HEK293 (cell line): ENCODE data around the gene ST7.

Experiments
- CTCF ChIA-PET: fragments of 350-600 bp; formaldehyde crosslinking; extraction: SDS; loops from one replicate; lab custom pipeline; 2021; ENCODE audit warnings: antibody characterized with exemption; lab: Yijun Ruan, JAX
- POLR2A ChIA-PET: fragments of 300-600 bp; formaldehyde crosslinking; extraction: SDS; loops from one replicate; lab custom pipeline; 2020; ENCODE audit warnings: antibody characterized with exemption, inconsistent platforms; lab: Yijun Ruan, JAX
- H3K27ac ChIP-seq: fragments of 200-500 bp; sonication (Bioruptor generic); 2 replicates; pipeline ENCODE4 v1.5.1; 2014; ENCODE audit warnings: low read depth, low read length, control low read depth, inconsistent platforms; ENCODE audit errors: extremely low read depth
- H3K36me3 ChIP-seq, 2 experiments: fragments of 200-500 bp in 1 of 2; sonication (Bioruptor generic) in 1 of 2; 1 replicate in 1 of 2; 2 replicates in 1 of 2; pipeline ENCODE4 v1.5.1; 2014 to 2017; ENCODE audit warnings: inconsistent platforms in 2 of 2, low read length in 2 of 2; ENCODE audit not compliant: control insufficient read depth in 2 of 2, insufficient read depth in 1 of 2
- H3K4me1 ChIP-seq: fragments of 200-500 bp; sonication (Bioruptor generic); 2 replicates; pipeline ENCODE4 v1.5.1; 2014; ENCODE audit warnings: mild to moderate bottlenecking, low read length, inconsistent platforms; ENCODE audit not compliant: control insufficient read depth, insufficient read depth
- H3K4me3 ChIP-seq: 2 replicates; pipeline ENCODE4 v1.5.1; 2011; ENCODE audit warnings: low read depth, mild to moderate bottlenecking, control low read depth, low read length, moderate library complexity
- H3K9me3 ChIP-seq: fragments of 200-500 bp; sonication (Bioruptor generic); 2 replicates; pipeline ENCODE4 v1.5.1; 2014; ENCODE audit warnings: low read depth, low read length, inconsistent platforms; ENCODE audit not compliant: control insufficient read depth, insufficient read depth
- BCL11B ChIP-seq: fragments of 450-650 bp; formaldehyde crosslinking; IDR thresholded peaks from 2 replicates; pipeline ENCODE4 v1.5.1; 2016; ENCODE audit warnings: low read depth, missing biosample characterization, missing genetic modification characterization
- KLF10 ChIP-seq: fragments of 450-650 bp; IDR thresholded peaks from 2 replicates; pipeline ENCODE4 v1.5.1; 2018; ENCODE audit warnings: missing biosample characterization, mild to moderate bottlenecking, missing genetic modification characterization
- MZF1 ChIP-seq: fragments of 450-650 bp; formaldehyde crosslinking; IDR thresholded peaks from 2 replicates; pipeline ENCODE4 v1.5.1; 2017; ENCODE audit warnings: missing biosample characterization, missing genetic modification characterization, borderline replicate concordance
- ZBTB21 ChIP-seq: fragments of 450-650 bp; formaldehyde crosslinking; IDR thresholded peaks from 2 replicates; pipeline ENCODE4 v1.5.1; 2017; ENCODE audit warnings: missing biosample characterization, missing genetic modification characterization
- ZFHX2 ChIP-seq: fragments of 450-650 bp; formaldehyde crosslinking; conservative IDR thresholded peaks from 2 replicates; pipeline ENCODE4 v1.5.1; 2016; ENCODE audit warnings: missing biosample characterization, missing genetic modification characterization
- ZIC2 ChIP-seq: fragments of 450-650 bp; formaldehyde crosslinking; IDR thresholded peaks from 2 replicates; pipeline ENCODE4 v1.5.1; 2016; ENCODE audit warnings: missing biosample characterization, missing genetic modification characterization
- ZNF157 ChIP-seq: fragments of 450-650 bp; formaldehyde crosslinking; IDR thresholded peaks from 2 replicates; pipeline ENCODE4 v1.5.1; 2016; ENCODE audit warnings: missing biosample characterization, missing genetic modification characterization
- ZNF23 ChIP-seq: fragments of 450-650 bp; formaldehyde crosslinking; IDR thresholded peaks from 2 replicates; pipeline ENCODE4 v1.5.1; 2016; ENCODE audit warnings: missing biosample characterization, missing genetic modification characterization, borderline replicate concordance
- ZNF394 ChIP-seq: fragments of 450-650 bp; formaldehyde crosslinking; IDR thresholded peaks from 2 replicates; pipeline ENCODE4 v1.5.1; 2016; ENCODE audit warnings: missing biosample characterization, missing genetic modification characterization, mild to moderate bottlenecking, moderate library complexity, borderline replicate concordance
- ZNF585B ChIP-seq: fragments of 450-650 bp; formaldehyde crosslinking; IDR thresholded peaks from 2 replicates; pipeline ENCODE4 v1.5.1; 2016; ENCODE audit warnings: missing biosample characterization, missing genetic modification characterization
- ZNF596 ChIP-seq: fragments of 450-650 bp; IDR thresholded peaks from 2 replicates; pipeline ENCODE4 v1.5.0; 2018; ENCODE audit warnings: missing biosample characterization, mild to moderate bottlenecking, missing genetic modification characterization, moderate library complexity
- ZNF664 ChIP-seq: fragments of 450-650 bp; formaldehyde crosslinking; IDR thresholded peaks from 2 replicates; pipeline ENCODE4 v1.5.1; 2016; ENCODE audit warnings: missing biosample characterization, missing genetic modification characterization
- ZNF830 ChIP-seq: fragments of 450-650 bp; IDR thresholded peaks from 2 replicates; pipeline ENCODE4 v1.5.0; 2018; ENCODE audit warnings: missing biosample characterization, missing genetic modification characterization, low read depth, mild to moderate bottlenecking, moderate library complexity
- ZXDB ChIP-seq: fragments of 450-650 bp; formaldehyde crosslinking; IDR thresholded peaks from 2 replicates; pipeline ENCODE4 v1.5.1; 2016; ENCODE audit warnings: missing biosample characterization, missing genetic modification characterization
- TF ChIP-seq, protein P1 (sequence below): fragments of 450-650 bp; formaldehyde crosslinking; IDR thresholded peaks from 2 replicates; pipeline ENCODE4 v1.5.1; 2016; ENCODE audit warnings: missing biosample characterization, missing genetic modification characterization
- TF ChIP-seq, protein P2 (sequence below): fragments of 450-650 bp; formaldehyde crosslinking; IDR thresholded peaks from 2 replicates; pipeline ENCODE4 v1.5.1; 2016; ENCODE audit warnings: missing biosample characterization, missing genetic modification characterization
- TF ChIP-seq, protein P3 (sequence below): fragments of 450-650 bp; formaldehyde crosslinking; IDR thresholded peaks from 2 replicates; pipeline ENCODE4 v1.5.1; 2017; ENCODE audit warnings: missing biosample characterization, missing genetic modification characterization

ST7 gene

DNA sequence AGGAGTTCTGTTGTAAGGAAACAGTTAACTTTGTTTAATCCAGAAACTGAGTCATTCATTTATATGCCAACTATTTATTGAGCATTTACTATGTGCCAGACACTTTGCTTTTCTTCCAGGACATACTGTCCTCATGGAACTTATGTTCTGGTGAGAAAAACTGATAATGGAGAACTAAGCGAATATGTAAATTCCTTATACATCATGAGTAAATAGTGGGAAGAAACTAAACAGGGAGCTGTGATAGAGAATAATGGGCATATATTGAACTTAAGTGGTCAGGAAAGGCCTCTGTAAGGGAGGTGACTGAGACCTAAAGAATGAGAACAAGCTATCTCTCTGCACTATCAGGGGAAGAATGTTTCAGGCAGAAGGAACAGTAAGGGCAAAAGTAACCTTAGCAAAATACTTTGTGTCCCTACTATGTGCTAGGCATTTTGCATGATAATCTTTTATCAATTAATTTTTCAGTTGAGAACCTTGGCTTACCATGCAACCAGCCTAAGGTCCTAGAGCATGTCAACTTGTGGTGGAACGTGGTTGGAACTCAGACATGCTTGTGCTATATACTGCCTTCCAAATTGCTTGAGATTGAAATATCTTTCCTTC is 45.4 kb downstream of the ST7 start:
- TF ChIP-seq ZNF585B (tag by site-specific recombination): no peak
- TF ChIP-seq KLF10 (tag by site-specific recombination): no peak
- peak; percentile 60; the same call in 1 of the 2 replicates for TF ChIP-seq ZNF664 (tag by site-specific recombination)
- TF ChIP-seq, protein P1, sequence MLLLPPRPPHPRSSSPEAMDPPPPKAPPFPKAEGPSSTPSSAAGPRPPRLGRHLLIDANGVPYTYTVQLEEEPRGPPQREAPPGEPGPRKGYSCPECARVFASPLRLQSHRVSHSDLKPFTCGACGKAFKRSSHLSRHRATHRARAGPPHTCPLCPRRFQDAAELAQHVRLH (tag by site-specific recombination): no peak
- no peaks in the 10 kb centered on the region for H3K36me3 ChIP-seq
- no peaks in the 10 kb centered on the region for H3K4me1 ChIP-seq
- no peaks in the 10 kb centered on the region for H3K9me3 ChIP-seq
- no peak overlapping the region for H3K27ac ChIP-seq
- POLR2A ChIA-PET: no interaction called here
- CTCF ChIA-PET: interaction anchor here (0.7 to 2.7 kb wide), 3 partner anchors 10 to 19 kb away, joined by 3 to 10 read pairs (median 5); no protein-coding TSS in a partner anchor
- no peak overlapping the region for H3K4me3 ChIP-seq

DNA sequence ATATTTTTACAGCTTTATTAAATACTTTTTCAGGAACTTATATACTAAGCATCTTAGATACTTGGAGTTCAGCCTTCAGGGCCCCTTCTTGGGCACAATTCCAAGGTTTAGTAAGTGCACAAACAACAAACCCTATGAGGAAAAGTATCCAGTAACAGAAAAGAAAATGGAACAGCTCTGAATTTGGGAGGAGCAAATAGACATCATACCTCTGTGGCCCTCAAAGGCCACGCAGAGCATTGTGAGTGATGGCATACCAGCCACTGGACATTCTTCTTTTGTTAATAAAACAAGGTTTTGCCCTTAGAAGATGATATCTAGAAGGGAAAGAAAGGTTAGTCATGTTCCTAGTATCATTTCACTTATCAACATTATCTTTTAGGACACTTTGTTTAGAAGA is 46.0 kb downstream of the ST7 start:
- POLR2A ChIA-PET: no interaction called here
- TF ChIP-seq, protein P1 (tag by site-specific recombination): no peak
- TF ChIP-seq, protein P2, sequence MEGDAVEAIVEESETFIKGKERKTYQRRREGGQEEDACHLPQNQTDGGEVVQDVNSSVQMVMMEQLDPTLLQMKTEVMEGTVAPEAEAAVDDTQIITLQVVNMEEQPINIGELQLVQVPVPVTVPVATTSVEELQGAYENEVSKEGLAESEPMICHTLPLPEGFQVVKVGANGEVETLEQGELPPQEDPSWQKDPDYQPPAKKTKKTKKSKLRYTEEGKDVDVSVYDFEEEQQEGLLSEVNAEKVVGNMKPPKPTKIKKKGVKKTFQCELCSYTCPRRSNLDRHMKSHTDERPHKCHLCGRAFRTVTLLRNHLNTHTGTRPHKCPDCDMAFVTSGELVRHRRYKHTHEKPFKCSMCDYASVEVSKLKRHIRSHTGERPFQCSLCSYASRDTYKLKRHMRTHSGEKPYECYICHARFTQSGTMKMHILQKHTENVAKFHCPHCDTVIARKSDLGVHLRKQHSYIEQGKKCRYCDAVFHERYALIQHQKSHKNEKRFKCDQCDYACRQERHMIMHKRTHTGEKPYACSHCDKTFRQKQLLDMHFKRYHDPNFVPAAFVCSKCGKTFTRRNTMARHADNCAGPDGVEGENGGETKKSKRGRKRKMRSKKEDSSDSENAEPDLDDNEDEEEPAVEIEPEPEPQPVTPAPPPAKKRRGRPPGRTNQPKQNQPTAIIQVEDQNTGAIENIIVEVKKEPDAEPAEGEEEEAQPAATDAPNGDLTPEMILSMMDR (tag by site-specific recombination): no peak
- TF ChIP-seq ZNF394 (tag by site-specific recombination): no peak
- no peak for TF ChIP-seq ZNF596 (tag by site-specific recombination)
- TF ChIP-seq ZNF157: no peak
- TF ChIP-seq ZFHX2 (tag by site-specific recombination): no peak
- TF ChIP-seq ZNF830 (tag by site-specific recombination): no peak
- no peak for TF ChIP-seq MZF1 (tag by site-specific recombination)
- no peak for TF ChIP-seq BCL11B (tag by site-specific recombination)
- no peak for TF ChIP-seq ZXDB (tag by site-specific recombination)
- TF ChIP-seq ZBTB21 (tag by site-specific recombination): no peak
- TF ChIP-seq ZNF23 (tag by site-specific recombination): no peak

DNA sequence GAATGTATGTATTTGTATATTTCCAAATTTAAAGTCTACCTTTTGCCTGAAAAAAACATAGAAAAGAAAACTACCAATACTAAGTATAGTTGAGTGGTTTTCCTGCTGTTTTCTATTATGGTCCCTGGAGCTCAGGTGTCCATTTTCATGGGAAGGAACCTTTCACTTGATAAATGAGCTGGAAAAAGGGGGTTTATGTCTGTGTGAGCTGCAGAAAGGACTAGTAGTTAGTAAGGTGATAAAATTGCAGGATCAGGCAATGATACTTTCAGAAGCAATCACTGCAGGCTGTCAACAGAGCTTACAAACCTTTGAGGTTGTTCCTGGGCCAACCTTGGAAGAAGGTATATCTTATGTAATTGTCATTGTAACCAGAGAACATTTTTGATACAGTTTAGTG is 48.0 kb downstream of the ST7 start:
- H3K4me1 ChIP-seq: no peaks in the 10 kb centered on the region
- no peaks in the 10 kb centered on the region for H3K36me3 ChIP-seq
- ChIA-PET CTCF (interaction anchor here (0.8 kb wide), 1 partner anchor 9 kb away, joined by 4 read pairs; no protein-coding TSS in a partner anchor), POLR2A (no interaction called here)
- no peaks in the 10 kb centered on the region for H3K9me3 ChIP-seq
- H3K4me3 ChIP-seq: no peak overlapping the region
- no peak overlapping the region for H3K27ac ChIP-seq
- TF ChIP-seq ZIC2 (tag by site-specific recombination): no peak
- TF ChIP-seq, protein P3, sequence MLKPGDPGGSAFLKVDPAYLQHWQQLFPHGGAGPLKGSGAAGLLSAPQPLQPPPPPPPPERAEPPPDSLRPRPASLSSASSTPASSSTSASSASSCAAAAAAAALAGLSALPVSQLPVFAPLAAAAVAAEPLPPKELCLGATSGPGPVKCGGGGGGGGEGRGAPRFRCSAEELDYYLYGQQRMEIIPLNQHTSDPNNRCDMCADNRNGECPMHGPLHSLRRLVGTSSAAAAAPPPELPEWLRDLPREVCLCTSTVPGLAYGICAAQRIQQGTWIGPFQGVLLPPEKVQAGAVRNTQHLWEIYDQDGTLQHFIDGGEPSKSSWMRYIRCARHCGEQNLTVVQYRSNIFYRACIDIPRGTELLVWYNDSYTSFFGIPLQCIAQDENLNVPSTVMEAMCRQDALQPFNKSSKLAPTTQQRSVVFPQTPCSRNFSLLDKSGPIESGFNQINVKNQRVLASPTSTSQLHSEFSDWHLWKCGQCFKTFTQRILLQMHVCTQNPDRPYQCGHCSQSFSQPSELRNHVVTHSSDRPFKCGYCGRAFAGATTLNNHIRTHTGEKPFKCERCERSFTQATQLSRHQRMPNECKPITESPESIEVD (tag by site-specific recombination): peak; percentile 35

More for the DNA sequence above, 46.0 kb downstream of the ST7 start:
- Histone ChIP-seq H3K4me1 (no peaks in the 10 kb centered on the region), H3K27ac (no peak overlapping the region), H3K4me3 (no peak overlapping the region), H3K36me3 (no peaks in the 10 kb centered on the region), H3K9me3 (no peaks in the 10 kb centered on the region)
- CTCF ChIA-PET: interaction anchor here (0.7 to 2.7 kb wide), 3 partner anchors 10 to 20 kb away, joined by 3 to 10 read pairs (median 5); no protein-coding TSS in a partner anchor
